GM23248 (cell line): ENCODE measurements around the gene GPLD1. TPM values are rescaled to one million over a fixed set of nuclear protein-coding genes. Genes with fewer than 3 reads are reported as not detected.
"Not testable (repeated sequence)": the region's sequence is repeated elsewhere in the genome, so short reads cannot be mapped to it uniquely, and the experiment has no call there.

ENCODE experiments used
- DNase-seq: peaks from one replicate; pipeline ENCODE4 v3.0.0-alpha.2; 2015
- H2AFZ ChIP-seq: fragments of 200-600 bp; sonication (generic); 2 replicates; pipeline ENCODE4 v1.6.1; 2016; ENCODE audit warnings: antibody characterized with exemption
- H3F3A ChIP-seq: fragments of 200-600 bp; sonication (generic); 2 replicates; pipeline ENCODE4 v1.6.1; 2016; ENCODE audit warnings: mild to moderate bottlenecking, antibody characterized with exemption, mixed run types; ENCODE audit not compliant: insufficient read depth
- H3K27ac ChIP-seq: fragments of 200-600 bp; sonication (generic); 2 replicates; pipeline ENCODE4 v1.5.1; 2016; ENCODE audit warnings: mild to moderate bottlenecking
- H3K27me3 ChIP-seq: fragments of 200-600 bp; sonication (generic); replicated peaks from 2 replicates; pipeline ENCODE4 v1.6.1; 2016; ENCODE audit warnings: mild to moderate bottlenecking; ENCODE audit not compliant: insufficient read depth
- H3K36me3 ChIP-seq: fragments of 200-600 bp; sonication (generic); 2 replicates; pipeline ENCODE4 v1.6.1; 2016; ENCODE audit warnings: low read depth, mild to moderate bottlenecking
- H3K4me1 ChIP-seq: fragments of 200-600 bp; sonication (generic); 2 replicates; pipeline ENCODE4 v1.6.1; 2016; ENCODE audit warnings: mild to moderate bottlenecking; ENCODE audit not compliant: insufficient read depth
- H3K4me2 ChIP-seq: fragments of 200-600 bp; sonication (generic); one replicate; pipeline ENCODE4 v1.6.1; 2016; ENCODE audit warnings: mild to moderate bottlenecking; ENCODE audit not compliant: unreplicated experiment
- H3K4me3 ChIP-seq: fragments of 200-600 bp; sonication (generic); 2 replicates; pipeline ENCODE4 v1.5.1; 2016; ENCODE audit warnings: mild to moderate bottlenecking
- H3K79me2 ChIP-seq: fragments of 200-600 bp; sonication (generic); 2 replicates; pipeline ENCODE4 v1.6.1; 2016; ENCODE audit warnings: mild to moderate bottlenecking; ENCODE audit not compliant: insufficient read depth
- H3K9ac ChIP-seq: fragments of 200-600 bp; sonication (generic); 2 replicates; pipeline ENCODE4 v1.6.1; 2016; ENCODE audit warnings: mild to moderate bottlenecking
- H3K9me2 ChIP-seq: fragments of 200-600 bp; sonication (generic); 2 replicates; pipeline ENCODE4 v1.6.1; 2016; ENCODE audit warnings: mixed run types, mild to moderate bottlenecking, moderate library complexity; ENCODE audit not compliant: insufficient read depth
- H3K9me3 ChIP-seq: fragments of 200-600 bp; sonication (generic); one replicate; pipeline ENCODE4 v1.6.1; 2017; ENCODE audit warnings: low read depth
- H4K20me1 ChIP-seq: fragments of 200-600 bp; sonication (generic); 2 replicates; pipeline ENCODE4 v1.6.0; 2016; ENCODE audit not compliant: insufficient read depth
- EZH2 ChIP-seq: fragments of 200-600 bp; sonication (generic); IDR thresholded peaks from 2 replicates; pipeline ENCODE4 v1.6.1; 2018; ENCODE audit warnings: antibody characterized with exemption, mild to moderate bottlenecking; ENCODE audit not compliant: insufficient read depth, poor library complexity, severe bottlenecking
- EZH2phosphoT487 ChIP-seq: fragments of 200-600 bp; sonication (generic); IDR thresholded peaks from 2 replicates; pipeline ENCODE4 v1.6.1; 2018; ENCODE audit warnings: antibody characterized with exemption, moderate library complexity, mild to moderate bottlenecking, low read depth; ENCODE audit not compliant: insufficient read depth
- WGBS, 2 experiments: methylation state at CpG; one replicate each; pipeline ENCODE4 v1.1.6; 2015 to 2017; ENCODE audit warnings: low lambda C conversion rate in 2 of 2, low coverage in 1 of 2; ENCODE audit errors: missing lambda C conversion rate in 2 of 2; 5-methylcytosine and 5-hydroxymethylcytosine counted together
- in situ Hi-C: fragments of 300-500 bp; cut with MboI; formaldehyde crosslinking; loops from 2 replicates; pipeline ENCODE4 v1.15.0; 2020
- polyA plus RNA-seq: library from polyadenylated mRNA; unstranded; fragments of >200 nt; fragmentation: Nextera tagmentation; extraction: Ambion mirVana; gene quantifications from 2 replicates; pipeline ENCODE4 v1.2.1, GENCODE V29; 2016
- total RNA-seq: library from RNA; depleted of rRNA; stranded (reverse); fragments of >200 nt; shearing (Covaris generic); gene quantifications from 2 replicates; pipeline ENCODE4 v1.2.3, GENCODE V29; 2014

GPLD1 gene
- total and polyA plus RNA-seq, 2 experiments from 2014 or later = 0.09 to 0.97 TPM

- peak overlapping the region; percentile 86 for H3K4me3 ChIP-seq
- in situ Hi-C loops = no loop called here
- peak overlapping the region; percentile 81 for H3K9ac ChIP-seq
- no peaks in the 10 kb centered on the region; the same call in 1 of the 2 replicates for H3F3A ChIP-seq
- no peaks in the 10 kb centered on the region for H3K9me3 ChIP-seq
- peaks cover 16% of the 10 kb centered on the region for H3K4me1 ChIP-seq
- peak overlapping the region; percentile 97 for H3K4me2 ChIP-seq
- no peak overlapping the region for H3K27ac ChIP-seq
- H3K79me2 ChIP-seq = peaks cover 40% of the 10 kb centered on the region
- H2AFZ ChIP-seq = peak overlapping the region; percentile 99
- peaks cover 5% of the 10 kb centered on the region; the same call in 1 of the 2 replicates for H3K36me3 ChIP-seq
- TF ChIP-seq EZH2phosphoT487 (no peak), EZH2 (no peak)
- WGBS, 2 experiments = 17% methylated on average over 12 of the region's 12 CpGs
- H3K27me3 ChIP-seq = 0 out of 2 replicates have a peak, but pooled peaks cover 5% of the 10 kb centered on the region
- no peaks in the 10 kb centered on the region for H3K9me2 ChIP-seq
- DNase-seq = no peak
- H4K20me1 ChIP-seq = no peaks in the 10 kb centered on the region
Observed at GRCh38 chr6:24403501-24403824, 85.9 kb downstream of the GPLD1 start.

GRCh38 chr6:24402697-24403500, 86.5 kb downstream of the GPLD1 start, which contains the start of gene MRS2:
Gene MRS2 (plus strand): TSS chr6:24402936. CDS start chr6:24403047, 111 bp downstream.
- H3K9me2 ChIP-seq = no peaks in the 10 kb centered on the region
- H3K9me3 ChIP-seq = no peaks in the 10 kb centered on the region
- no peak within 1 kb of the TSS; the same call in 1 of the 2 replicates for H3K27ac ChIP-seq
- H3K4me1 ChIP-seq = peaks cover 16% of the 10 kb centered on the region
- peak within 1 kb of the TSS; percentile 86 for H3K4me3 ChIP-seq
- peak; percentile 78 for DNase-seq
- no peak for TF ChIP-seq EZH2phosphoT487
- TF ChIP-seq EZH2 = no peak
- in situ Hi-C loops = no loop called here
- no peaks in the 10 kb centered on the region for H4K20me1 ChIP-seq
- H3F3A ChIP-seq = no peaks in the 10 kb centered on the region; the same call in 1 of the 2 replicates
- WGBS, 2 experiments = 1 to 2% methylated on average over 33 to 61 of the region's 63 CpGs
- peaks cover 38% of the 10 kb centered on the region for H3K79me2 ChIP-seq
- peak within 1 kb of the TSS; percentile 99 for H2AFZ ChIP-seq
- peak within 1 kb of the TSS; percentile 97 for H3K4me2 ChIP-seq
- H3K9ac ChIP-seq = peak within 1 kb of the TSS; percentile 81
- no peaks in the 10 kb centered on the region for H3K36me3 ChIP-seq
- 0 out of 2 replicates have a peak, but pooled peaks cover 5% of the 10 kb centered on the region for H3K27me3 ChIP-seq

GRCh38 chr6:24401458-24401857, 87.9 kb downstream of the GPLD1 start:
- no peaks in the 10 kb centered on the region for H3K9me3 ChIP-seq
- H3K79me2 ChIP-seq = peaks cover 38% of the 10 kb centered on the region
- in situ Hi-C loops = no loop called here
- 65 to 71% methylated on average over 4 of the region's 4 CpGs for WGBS, 2 experiments
- H3K4me3 ChIP-seq = no peak overlapping the region
- TF ChIP-seq EZH2phosphoT487 (no peak), EZH2 (no peak)
- H4K20me1 ChIP-seq = no peaks in the 10 kb centered on the region
- DNase-seq = no peak
- H3K36me3 ChIP-seq = no peaks in the 10 kb centered on the region
- no peak overlapping the region for H3K9ac ChIP-seq
- 0 out of 2 replicates have a peak, but pooled peaks cover 5% of the 10 kb centered on the region for H3K27me3 ChIP-seq
- no peaks in the 10 kb centered on the region; the same call in 1 of the 2 replicates for H3F3A ChIP-seq
- no peaks in the 10 kb centered on the region for H3K9me2 ChIP-seq
- H3K4me1 ChIP-seq = peaks cover 16% of the 10 kb centered on the region
- no peak overlapping the region for H3K4me2 ChIP-seq
- H2AFZ ChIP-seq = no peak overlapping the region
- no peak overlapping the region for H3K27ac ChIP-seq

- not testable (repeated sequence) for H3K9ac ChIP-seq, H3K36me3 ChIP-seq
Observed at GRCh38 chr6:24400045-24401039, 89.0 kb downstream of the GPLD1 start.

More at GRCh38 chr6:24400045-24401039, 89.0 kb downstream of the GPLD1 start:
- WGBS, 2 experiments = 14 to 18% methylated on average over 17 of the region's 17 CpGs
- H3K9me3 ChIP-seq, DNase-seq, H4K20me1 ChIP-seq, in situ Hi-C loops, H3K4me2 ChIP-seq, H3K4me3 ChIP-seq, H3F3A ChIP-seq, H3K27ac ChIP-seq, H3K9me2 ChIP-seq, H3K27me3 ChIP-seq: not testable (repeated sequence)
- Histone ChIP-seq H2AFZ (peak overlapping the region; percentile 24; the same call in 1 of the 2 replicates), H3K4me1 (peaks cover 18% of the 10 kb centered on the region), H3K79me2 (peaks cover 36% of the 10 kb centered on the region)
